Nephron (organoid): Measurements from ENCODE around the gene TSPAN14.

Experiments used
- H3K27ac Mint-ChIP-seq, 3 experiments: 2 replicates each; pipeline ENCODE4 v1.8.0; 2020; ENCODE audit warnings: mixed read lengths in 3 of 3, mild to moderate bottlenecking in 2 of 3, moderate library complexity in 1 of 3
- H3K27me3 Mint-ChIP-seq: 2 replicates; pipeline ENCODE4 v1.8.0; 2021; ENCODE audit warnings: low read depth, mild to moderate bottlenecking, moderate library complexity, mixed read lengths
- H3K36me3 Mint-ChIP-seq: 2 replicates; pipeline ENCODE4 v1.8.0; 2020; ENCODE audit warnings: low read depth, mixed read lengths
- H3K4me1 Mint-ChIP-seq: 2 replicates; pipeline ENCODE4 v1.8.0; 2020; ENCODE audit warnings: mixed read lengths
- H3K4me3 Mint-ChIP-seq, 3 experiments: 2 replicates each; pipeline ENCODE4 v1.8.0; 2020; ENCODE audit warnings: mild to moderate bottlenecking in 3 of 3, mixed read lengths in 3 of 3, moderate library complexity in 2 of 3
- H3K9me3 Mint-ChIP-seq: 2 replicates; pipeline ENCODE4 v1.8.0; 2020; ENCODE audit warnings: mixed read lengths
- TF ChIP-seq, protein P1 (sequence below), 3 experiments: fragments of 200-600 bp; sonication (generic); IDR thresholded peaks; one replicate each; pipeline ENCODE4 v1.5.0; 2021; ENCODE audit warnings: antibody characterized with exemption in 3 of 3; ENCODE audit not compliant: unreplicated experiment in 3 of 3

TSPAN14 gene

GRCh38 chr10:80520661-80521470 lies 66.8 kb downstream of the TSPAN14 start:
- Mint-ChIP-seq H3K36me3 (peaks cover 44% of the 10 kb centered on the region), H3K27me3 (peaks cover 3% of the 10 kb centered on the region), H3K4me1 (peaks cover 20% of the 10 kb centered on the region), H3K9me3 (no peaks in the 10 kb centered on the region), H3K4me3 (no peak overlapping the region), H3K27ac (no peak overlapping the region)
- TF ChIP-seq, protein P1, sequence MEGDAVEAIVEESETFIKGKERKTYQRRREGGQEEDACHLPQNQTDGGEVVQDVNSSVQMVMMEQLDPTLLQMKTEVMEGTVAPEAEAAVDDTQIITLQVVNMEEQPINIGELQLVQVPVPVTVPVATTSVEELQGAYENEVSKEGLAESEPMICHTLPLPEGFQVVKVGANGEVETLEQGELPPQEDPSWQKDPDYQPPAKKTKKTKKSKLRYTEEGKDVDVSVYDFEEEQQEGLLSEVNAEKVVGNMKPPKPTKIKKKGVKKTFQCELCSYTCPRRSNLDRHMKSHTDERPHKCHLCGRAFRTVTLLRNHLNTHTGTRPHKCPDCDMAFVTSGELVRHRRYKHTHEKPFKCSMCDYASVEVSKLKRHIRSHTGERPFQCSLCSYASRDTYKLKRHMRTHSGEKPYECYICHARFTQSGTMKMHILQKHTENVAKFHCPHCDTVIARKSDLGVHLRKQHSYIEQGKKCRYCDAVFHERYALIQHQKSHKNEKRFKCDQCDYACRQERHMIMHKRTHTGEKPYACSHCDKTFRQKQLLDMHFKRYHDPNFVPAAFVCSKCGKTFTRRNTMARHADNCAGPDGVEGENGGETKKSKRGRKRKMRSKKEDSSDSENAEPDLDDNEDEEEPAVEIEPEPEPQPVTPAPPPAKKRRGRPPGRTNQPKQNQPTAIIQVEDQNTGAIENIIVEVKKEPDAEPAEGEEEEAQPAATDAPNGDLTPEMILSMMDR (IDR thresholded peaks at IDR 0.05; ENCODE audit: unreplicated experiment in 3 of 3): no peak

DNA sequence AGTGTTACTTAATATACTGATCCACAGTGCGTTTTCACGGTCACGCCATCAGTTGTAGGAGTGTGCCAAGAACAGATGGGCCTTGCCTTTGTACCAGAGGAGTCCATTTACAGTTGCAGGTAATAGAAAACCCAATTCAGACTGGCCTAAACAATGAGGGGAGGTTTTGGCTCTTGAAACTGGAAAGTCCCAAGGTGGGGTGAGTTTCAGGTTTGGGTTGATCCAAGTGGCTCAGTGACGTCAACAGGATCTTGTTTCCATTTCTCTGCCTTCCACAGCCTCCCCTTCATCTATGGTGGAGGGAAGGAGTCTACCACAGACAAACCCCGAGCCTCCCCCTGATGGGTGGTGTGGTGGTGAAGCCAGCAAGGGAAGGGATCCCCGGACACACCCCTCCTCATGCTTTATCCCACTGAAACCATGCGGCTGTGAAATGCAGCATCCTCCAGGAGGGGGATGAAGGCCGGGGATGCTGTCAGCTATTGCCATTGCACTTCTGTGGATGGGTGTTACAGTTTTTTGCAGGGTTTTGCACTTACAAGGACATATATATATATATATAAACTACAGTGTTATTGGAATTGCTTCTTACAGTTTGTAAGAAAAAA lies 68.8 kb downstream of the TSPAN14 start:
- Mint-ChIP-seq H3K36me3 (peaks cover 27% of the 10 kb centered on the region), H3K27ac (peak overlapping the region in 2 of 3 experiments; percentile 51)
- TF ChIP-seq, protein P1 (IDR thresholded peaks at IDR 0.05; ENCODE audit: unreplicated experiment in 3 of 3): no peak

DNA sequence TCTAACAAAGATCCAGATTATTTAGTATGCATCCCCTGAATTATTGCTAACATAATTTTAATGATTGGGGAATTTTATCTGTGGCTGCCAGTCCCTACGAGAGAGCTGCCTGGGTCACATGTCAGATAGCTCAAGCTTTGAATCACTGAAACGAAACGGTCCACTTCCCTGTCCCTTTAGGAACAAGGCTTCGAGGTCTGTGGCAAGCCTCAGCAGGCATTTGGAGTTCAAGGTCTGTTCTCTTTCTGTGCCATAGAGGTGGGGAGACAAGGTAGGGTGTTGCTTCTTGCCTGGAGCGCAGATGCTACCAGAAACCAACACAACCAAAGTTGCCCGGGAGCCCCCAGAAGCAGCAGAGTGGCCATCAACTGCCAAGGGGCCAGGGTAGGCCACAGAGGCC lies 69.7 kb downstream of the TSPAN14 start:
- Mint-ChIP-seq H3K36me3 (peaks cover 18% of the 10 kb centered on the region), H3K4me1 (peaks cover 27% of the 10 kb centered on the region), H3K4me3 (no peak overlapping the region), H3K9me3 (no peaks in the 10 kb centered on the region), H3K27me3 (peaks cover 3% of the 10 kb centered on the region), H3K27ac (peak overlapping the region in 1 of 3 experiments; percentile 46)
- TF ChIP-seq, protein P1 (IDR thresholded peaks at IDR 0.05; ENCODE audit: unreplicated experiment in 3 of 3): no peak

More for the DNA sequence above, 68.8 kb downstream of the TSPAN14 start:
- peaks cover 3% of the 10 kb centered on the region for H3K27me3 Mint-ChIP-seq
- no peak overlapping the region for H3K4me3 Mint-ChIP-seq
- H3K9me3 Mint-ChIP-seq: no peaks in the 10 kb centered on the region
- H3K4me1 Mint-ChIP-seq: peaks cover 27% of the 10 kb centered on the region

- Mint-ChIP-seq H3K4me1 (peaks cover 27% of the 10 kb centered on the region), H3K36me3 (peaks cover 12% of the 10 kb centered on the region), H3K27me3 (peaks cover 3% of the 10 kb centered on the region), H3K9me3 (no peaks in the 10 kb centered on the region), H3K4me3 (no peak overlapping the region), H3K27ac (peak overlapping the region; percentile 23 to 46 (median 41))
- TF ChIP-seq, protein P1 (IDR thresholded peaks at IDR 0.05; ENCODE audit: unreplicated experiment in 3 of 3): no peak
Measured at GRCh38 chr10:80524190-80524909, 70.2 kb downstream of the TSPAN14 start.

DNA sequence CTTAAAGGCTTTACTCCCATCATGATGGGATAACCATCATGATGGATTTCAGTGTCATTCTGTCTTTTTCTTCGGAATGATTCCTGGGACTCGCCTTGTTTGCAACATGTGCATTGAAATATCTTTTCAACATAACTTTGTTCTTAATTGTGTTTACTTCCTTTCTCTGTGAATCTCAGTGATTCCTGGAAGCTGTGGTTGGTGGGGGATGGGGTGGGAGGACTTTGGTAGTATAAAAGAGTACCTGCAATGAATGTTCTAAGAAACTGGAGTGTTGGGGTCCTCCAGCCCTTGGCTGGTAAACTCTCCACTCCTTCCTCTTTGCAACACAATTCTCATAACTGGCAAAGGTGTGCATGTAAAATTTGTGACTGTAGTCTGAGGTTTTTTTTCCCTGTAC lies 72.1 kb downstream of the TSPAN14 start:
- Mint-ChIP-seq H3K9me3 (no peaks in the 10 kb centered on the region), H3K4me3 (no peak overlapping the region), H3K27me3 (peaks cover 3% of the 10 kb centered on the region), H3K4me1 (peaks cover 25% of the 10 kb centered on the region), H3K27ac (no peak overlapping the region), H3K36me3 (no peaks in the 10 kb centered on the region)
- TF ChIP-seq, protein P1 (IDR thresholded peaks at IDR 0.05; ENCODE audit: unreplicated experiment in 3 of 3): no peak
